RPMI8226 (cell line): ENCODE data around the gene MED13.

Experiments used
- DNase-seq: peaks from one replicate; pipeline ENCODE4 v3.0.0-alpha.2; 2015

MED13 gene, protein sequence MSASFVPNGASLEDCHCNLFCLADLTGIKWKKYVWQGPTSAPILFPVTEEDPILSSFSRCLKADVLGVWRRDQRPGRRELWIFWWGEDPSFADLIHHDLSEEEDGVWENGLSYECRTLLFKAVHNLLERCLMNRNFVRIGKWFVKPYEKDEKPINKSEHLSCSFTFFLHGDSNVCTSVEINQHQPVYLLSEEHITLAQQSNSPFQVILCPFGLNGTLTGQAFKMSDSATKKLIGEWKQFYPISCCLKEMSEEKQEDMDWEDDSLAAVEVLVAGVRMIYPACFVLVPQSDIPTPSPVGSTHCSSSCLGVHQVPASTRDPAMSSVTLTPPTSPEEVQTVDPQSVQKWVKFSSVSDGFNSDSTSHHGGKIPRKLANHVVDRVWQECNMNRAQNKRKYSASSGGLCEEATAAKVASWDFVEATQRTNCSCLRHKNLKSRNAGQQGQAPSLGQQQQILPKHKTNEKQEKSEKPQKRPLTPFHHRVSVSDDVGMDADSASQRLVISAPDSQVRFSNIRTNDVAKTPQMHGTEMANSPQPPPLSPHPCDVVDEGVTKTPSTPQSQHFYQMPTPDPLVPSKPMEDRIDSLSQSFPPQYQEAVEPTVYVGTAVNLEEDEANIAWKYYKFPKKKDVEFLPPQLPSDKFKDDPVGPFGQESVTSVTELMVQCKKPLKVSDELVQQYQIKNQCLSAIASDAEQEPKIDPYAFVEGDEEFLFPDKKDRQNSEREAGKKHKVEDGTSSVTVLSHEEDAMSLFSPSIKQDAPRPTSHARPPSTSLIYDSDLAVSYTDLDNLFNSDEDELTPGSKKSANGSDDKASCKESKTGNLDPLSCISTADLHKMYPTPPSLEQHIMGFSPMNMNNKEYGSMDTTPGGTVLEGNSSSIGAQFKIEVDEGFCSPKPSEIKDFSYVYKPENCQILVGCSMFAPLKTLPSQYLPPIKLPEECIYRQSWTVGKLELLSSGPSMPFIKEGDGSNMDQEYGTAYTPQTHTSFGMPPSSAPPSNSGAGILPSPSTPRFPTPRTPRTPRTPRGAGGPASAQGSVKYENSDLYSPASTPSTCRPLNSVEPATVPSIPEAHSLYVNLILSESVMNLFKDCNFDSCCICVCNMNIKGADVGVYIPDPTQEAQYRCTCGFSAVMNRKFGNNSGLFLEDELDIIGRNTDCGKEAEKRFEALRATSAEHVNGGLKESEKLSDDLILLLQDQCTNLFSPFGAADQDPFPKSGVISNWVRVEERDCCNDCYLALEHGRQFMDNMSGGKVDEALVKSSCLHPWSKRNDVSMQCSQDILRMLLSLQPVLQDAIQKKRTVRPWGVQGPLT (N-terminal part only)

DNA sequence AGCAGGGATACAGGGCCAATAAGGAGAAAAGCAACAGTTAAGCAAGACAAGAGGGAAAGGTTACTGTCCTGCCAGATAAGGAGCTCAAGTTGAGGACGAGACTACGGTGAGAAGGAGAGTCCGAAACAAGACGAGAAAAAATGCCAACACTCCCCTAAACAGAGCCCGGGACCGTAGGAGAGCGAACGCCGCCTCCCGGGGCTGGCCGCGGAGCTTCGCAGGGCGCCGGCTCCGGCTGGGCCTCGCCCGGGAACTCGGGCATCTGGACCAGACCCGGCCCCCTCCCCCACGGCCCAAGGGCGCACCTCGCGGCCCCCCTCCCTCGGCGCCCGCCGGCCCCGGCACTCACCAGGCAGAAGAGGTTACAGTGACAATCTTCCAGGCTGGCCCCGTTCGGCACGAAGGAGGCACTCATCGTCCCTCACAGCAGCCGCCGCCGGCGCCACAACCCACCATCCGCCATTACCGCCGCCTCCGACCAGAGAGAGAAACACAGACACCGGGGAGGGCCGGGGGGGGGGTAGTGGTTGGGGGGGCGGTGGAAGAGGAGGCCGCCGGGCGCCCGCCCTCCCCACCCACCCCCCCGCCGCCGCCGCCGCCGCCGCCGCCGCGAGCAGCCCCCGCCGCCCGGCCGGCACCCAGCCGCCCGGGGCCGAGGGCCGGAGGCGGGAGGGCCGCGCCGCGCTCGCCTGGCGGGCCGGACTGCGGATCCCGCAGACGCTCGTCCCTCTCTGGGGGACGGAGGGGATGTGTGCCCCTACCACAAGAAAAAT lies at the start of gene MED13:
Gene MED13 (minus strand): TSS at position 488 of the 773 bp plus-strand sequence. CDS start 73 bp downstream, at position 415.
- DNase-seq = peak; percentile 56

DNA sequence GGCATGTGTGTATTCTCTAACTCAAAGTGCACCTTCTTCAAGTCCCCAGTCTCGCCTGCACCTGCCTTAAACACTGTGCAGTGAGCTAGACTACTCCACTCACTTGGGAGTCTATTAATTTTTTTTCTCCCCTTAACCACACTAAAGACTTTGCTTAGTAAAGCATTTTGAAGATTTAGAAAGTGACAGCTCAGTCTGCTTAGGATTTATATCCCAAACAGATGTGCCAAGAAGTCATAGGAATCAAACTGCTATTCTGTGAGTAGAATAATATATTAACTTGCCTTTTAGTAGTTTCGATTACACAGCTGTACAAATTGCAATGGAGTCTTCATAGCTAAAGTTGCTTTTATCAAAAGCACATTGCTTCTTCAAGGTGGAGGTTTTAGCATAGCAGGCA lies 47.2 kb upstream of the MED13 start:
- peak; percentile 27 for DNase-seq

DNA sequence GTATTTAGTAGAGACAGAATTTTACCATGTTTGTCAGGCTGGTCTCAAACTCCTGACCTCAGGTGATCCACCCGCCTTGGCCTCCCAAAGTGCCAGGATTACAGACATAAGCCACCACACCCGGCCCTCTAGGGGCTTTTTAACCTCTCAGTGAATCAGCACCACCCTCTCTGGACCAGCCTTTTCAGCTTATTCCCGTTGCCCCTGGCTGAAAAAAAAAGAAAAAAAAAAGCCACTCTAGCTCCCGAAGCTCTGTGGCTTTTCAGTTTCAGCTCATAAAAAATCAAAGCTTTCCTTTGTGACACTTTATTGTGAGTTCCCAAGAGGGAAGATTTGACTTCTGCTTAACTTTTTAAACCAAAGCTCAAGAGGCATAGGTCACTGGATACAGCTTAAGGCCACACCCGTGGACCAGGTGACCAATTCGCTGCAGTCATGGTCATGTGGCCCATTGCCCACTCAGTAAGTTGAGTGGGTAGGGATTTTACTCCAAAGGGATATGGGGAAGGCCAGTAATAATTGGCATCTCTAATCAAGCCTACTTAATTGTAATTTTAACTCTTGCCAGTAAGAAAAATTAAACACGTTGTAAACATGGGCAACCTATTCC lies 46.6 kb upstream of the MED13 start:
- no peak for DNase-seq

- no peak for DNase-seq
Observed at GRCh38 chr17:62110923-62111484, 45.9 kb upstream of the MED13 start.

GRCh38 chr17:62109924-62110323 lies 44.8 kb upstream of the MED13 start:
- DNase-seq = no peak

- peak; percentile 90 for DNase-seq
Observed at GRCh38 chr17:62109378-62109902, 44.4 kb upstream of the MED13 start.

- no peak for DNase-seq
Observed at GRCh38 chr17:62105861-62106260, 40.8 kb upstream of the MED13 start.

GRCh38 chr17:62105357-62105756 lies 40.3 kb upstream of the MED13 start:
- no peak for DNase-seq

DNA sequence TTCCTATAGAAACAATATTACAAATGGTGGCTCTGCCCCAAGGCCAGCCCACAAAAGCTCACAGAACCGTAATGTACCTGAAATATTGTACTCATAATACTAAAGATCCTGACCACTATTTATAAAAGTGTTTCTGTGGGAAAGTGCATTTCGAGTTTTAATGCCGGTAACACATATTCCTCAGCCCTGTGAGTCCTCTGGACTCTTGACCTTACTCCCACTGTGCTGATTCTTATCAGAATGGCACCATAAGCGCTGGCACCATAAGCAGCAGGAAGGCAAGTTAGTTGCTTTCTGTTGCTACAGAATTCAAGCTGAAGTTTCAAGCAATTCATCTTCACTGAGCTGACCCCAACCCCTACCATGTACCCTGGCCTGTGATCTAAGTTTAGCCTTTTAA lies 36.4 kb upstream of the MED13 start:
- no peak for DNase-seq

GRCh38 chr17:62101090-62101489 lies 36.0 kb upstream of the MED13 start:
- DNase-seq = no peak

DNA sequence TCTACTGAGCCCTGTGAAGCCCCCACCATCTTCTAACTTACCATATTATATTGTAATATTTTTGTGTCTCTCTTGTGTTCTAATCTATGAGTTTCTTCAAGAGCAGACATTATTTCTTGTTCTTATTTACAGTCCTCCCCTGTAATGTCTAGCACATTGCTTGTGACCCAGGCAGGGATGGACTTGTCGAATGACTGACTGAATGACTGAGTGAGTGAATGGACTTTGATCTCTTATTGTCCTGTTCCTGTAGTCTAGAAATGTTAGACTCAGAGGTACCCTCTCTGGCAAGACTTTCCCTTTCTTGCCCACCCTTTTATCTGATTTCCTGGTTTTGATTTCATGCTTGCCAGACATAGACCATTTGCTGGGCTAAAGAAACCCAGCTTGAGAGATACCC lies 35.0 kb upstream of the MED13 start:
- DNase-seq = no peak

- DNase-seq = no peak
Observed at GRCh38 chr17:62099532-62099931, 34.5 kb upstream of the MED13 start.

- DNase-seq = peak; percentile 81
Observed at GRCh38 chr17:62098623-62099231, 33.6 kb upstream of the MED13 start.

- DNase-seq = no peak
Observed at GRCh38 chr17:62096401-62096670, 31.3 kb upstream of the MED13 start.

DNA sequence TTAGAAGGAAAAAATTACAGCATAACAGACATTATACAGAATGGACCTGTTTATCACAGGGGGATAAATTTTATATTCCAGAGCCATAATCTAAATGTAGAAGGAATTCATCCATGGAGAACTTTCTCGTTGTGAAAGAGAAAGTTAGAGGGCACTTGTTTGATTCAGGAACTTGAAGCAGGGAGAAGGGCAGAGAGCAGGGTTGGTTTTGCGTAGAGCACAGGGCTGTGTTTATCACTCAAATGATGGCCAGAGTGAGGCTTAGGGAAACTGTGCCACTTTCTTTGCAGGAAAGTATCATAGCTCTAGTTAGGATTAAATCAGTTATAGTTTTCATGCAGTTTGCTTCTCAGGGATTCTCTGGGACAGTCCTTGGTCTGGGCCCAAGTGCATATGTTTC lies 29.1 kb upstream of the MED13 start:
- DNase-seq = no peak

- peak; percentile 8 for DNase-seq
Observed at GRCh38 chr17:62093188-62094155, 28.4 kb upstream of the MED13 start.

- no peak for DNase-seq
Observed at GRCh38 chr17:62092784-62093183, 27.7 kb upstream of the MED13 start.

DNA sequence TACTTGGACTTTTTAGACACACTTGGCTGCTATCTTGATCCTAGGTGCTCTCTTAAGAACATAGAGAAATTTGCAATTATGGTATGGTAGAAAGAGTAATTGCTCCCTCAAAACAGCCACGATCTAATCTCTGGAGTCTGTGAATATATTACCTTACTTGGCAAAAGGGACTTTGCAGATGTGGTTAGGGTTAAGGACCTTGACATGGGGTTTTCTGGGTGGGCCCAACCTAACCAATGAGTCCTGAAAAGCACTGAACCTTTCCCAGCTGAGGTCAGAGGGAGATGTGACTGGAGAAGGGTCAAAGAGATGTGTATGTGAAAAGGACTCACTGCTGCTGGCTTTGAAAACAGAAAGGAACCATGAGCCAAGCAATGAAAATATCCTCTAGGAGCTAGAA lies 26.7 kb upstream of the MED13 start:
- DNase-seq = no peak

- no peak for DNase-seq
Observed at GRCh38 chr17:62090868-62091267, 25.8 kb upstream of the MED13 start.
